HPDE6-E6E7 (cell line): ENCODE results near the gene DNAH1.

ENCODE experiments used
- DNase-seq: peaks from one replicate; pipeline ENCODE4 v3.0.0; 2011; ENCODE audit warnings: missing footprints; ENCODE audit errors: extremely low spot score

Gene DNAH1

DNA sequence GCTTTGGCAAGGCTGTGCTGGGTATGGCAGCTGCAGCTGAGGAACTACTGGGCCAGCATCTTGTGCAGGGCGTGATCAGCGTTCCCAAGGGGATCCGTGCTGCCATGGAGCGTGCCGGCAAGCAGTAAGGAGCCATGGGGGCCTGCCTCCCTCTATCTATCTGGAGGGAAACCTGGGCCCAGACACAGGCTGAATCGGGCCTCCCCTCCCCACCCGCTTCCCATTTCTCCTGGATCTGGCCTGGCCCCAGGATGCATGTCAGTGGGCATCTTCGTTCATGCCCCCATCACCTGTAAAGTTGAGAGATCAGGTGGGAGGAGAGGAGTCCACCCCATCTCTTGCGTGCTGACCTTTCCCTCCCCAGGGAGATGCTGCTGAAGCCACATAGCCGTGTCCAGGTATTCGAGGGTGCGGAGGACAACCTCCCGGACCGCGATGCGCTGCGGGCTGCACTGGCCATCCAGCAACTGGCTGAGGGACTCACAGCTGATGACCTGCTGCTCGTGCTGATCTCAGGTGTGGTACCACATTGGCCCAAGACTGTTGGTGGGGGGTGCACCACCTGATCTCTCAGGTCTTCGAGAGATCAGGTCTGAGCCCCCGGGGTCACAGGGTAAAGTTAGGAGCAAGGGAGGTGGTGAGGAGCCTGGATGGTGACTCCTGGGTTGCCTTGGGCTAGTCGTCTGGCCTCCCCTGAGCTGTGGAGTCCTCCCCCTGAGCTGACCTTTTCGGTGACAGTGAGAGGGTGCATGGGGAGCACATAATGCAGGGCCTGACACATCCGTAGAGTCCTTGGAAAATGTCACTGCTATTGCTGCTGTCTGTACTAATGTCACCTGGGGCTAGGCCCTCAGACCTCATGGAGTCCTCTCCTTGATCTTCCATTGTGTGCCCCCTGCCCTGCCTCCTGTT lies 25.3 kb upstream of the DNAH1 start:
- no peak for DNase-seq

- no peak for DNase-seq
Observed at GRCh38 chr3:52291508-52292181, 24.5 kb upstream of the DNAH1 start.

GRCh38 chr3:52292247-52293065 lies 23.7 kb upstream of the DNAH1 start:
- DNase-seq, result no peak

DNA sequence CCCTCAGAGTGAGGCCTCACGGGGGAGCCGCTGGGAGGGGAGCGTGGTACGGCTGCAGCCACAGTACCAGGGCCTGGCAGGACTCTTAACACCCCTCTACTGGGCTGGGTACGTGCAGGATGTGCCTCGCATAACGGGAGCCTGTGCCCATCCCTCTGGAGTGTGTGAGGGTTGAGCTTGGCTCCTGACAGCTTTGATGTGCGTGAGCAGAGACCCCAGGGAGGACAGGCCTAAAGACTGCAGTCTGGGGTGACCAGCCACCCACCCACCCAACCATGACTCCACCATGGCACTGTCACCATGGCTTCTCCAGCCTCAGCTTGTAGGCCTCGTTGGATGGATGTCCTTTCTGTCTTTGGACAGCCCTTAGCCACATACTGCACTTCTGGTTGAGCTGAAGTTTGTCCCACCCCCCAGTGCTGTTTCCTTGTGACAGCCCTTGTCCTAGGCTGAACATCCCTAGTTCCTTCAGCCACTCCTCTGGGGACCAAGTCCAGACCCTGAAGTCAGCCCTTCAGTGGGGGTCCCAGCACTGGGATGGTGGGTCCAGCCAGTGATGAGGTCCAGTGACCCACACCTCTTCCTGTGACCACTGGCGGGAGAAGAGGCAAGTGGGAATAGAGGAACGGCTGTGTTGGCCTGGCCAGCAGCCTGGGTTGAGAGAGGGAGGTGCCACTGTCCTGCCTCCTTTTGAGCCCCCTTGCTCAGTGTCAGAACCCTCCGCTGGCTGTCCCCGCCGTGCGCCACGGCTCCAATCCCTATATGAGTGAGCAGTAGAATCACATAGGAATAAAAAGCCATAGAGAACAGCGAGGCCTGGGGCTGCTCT lies 22.4 kb upstream of the DNAH1 start:
- DNase-seq, result no peak

- DNase-seq, result no peak
Observed at GRCh38 chr3:52294320-52295150, 21.6 kb upstream of the DNAH1 start.

GRCh38 chr3:52295671-52296208 lies 20.4 kb upstream of the DNAH1 start:
- DNase-seq, result no peak

DNA sequence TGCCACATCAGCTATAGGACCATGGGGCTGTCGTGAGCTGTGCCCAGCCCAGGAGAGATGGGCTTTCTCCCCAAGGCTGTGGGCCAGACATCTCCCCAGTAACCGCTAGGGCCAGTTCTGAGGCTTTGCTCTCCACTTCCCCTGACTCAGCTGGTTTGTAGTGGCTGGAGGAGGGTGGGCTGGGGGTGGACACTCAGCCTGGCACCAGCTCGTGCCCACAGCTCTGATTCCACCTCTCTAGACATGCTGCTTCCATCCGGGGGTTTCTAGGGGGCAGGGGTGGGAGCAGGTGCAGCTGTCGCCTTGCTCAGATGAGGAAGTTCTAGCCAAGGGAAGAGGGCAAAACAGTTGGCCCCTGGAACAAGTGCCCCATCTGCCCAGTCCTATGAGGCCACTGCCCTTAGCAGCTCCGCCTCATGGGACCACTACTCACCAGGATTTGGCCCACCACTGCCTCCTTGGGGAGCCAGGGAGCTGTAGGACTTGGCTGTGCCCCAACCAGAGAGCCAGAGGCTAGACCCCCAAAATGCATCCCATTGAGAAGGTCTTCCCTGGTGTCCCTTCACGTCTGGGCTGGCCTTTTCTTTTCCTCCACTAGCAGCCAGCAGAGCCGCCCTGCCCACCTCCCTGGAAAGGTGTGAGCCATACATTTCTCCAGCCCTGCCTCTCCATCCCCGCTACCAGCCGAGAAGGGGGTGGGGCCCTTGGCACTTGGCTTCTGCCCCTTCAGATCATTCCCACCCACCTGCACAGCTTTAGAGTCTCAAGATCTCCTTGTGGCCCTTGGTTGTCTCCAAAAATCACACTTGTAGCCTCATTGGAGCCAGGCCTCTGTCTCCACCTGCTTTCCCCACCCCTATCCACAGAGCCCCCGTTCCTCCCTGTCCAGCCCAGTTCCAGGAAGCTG lies 18.6 kb upstream of the DNAH1 start:
- DNase-seq, result no peak

DNA sequence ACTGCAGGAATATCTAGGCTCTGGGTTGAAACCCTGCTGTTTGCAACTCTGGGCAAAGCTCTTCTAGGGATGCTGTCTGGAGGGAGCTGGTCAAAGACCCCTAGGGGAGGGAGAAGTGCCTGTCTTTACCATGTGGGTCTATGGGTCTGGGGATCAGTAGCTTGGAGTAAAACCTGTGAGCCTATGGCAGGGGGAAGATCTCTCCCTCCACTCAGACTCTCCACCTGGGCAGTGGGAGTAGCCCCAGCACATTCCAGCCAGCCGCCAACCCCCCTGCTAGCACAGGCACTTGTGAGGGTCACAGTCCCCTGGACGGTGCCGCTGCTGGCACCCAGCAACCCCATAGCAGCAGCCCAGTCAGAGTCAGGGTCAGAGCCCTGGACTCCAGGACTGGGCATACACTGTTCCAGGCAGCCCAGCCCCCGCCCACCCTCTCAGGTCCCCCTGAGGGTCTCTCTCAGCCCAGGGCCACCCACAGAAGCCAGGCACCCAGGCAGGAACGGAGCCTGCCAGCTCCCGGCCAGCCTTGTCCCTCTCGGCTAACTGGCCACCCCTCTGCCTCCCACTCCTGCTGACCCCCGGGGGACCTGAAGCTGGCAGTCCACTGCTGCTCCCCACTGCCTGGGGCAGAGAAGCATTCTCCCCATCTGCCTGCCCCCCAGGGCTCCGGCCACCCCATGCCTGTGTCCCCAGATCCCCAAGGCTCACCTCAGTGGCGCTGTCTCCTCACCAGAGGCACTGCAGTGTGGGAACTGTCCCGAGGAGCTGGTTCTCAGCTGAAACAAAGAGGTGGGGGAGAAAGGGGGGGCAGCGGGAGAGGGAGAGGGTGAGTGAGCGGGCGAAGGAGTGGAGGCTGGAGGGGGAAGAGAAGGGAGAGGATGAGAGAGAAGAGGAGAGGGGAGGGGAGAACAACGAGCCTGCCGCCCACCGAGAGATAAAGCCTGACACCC lies 17.7 kb upstream of the DNAH1 start:
- DNase-seq, result no peak

DNA sequence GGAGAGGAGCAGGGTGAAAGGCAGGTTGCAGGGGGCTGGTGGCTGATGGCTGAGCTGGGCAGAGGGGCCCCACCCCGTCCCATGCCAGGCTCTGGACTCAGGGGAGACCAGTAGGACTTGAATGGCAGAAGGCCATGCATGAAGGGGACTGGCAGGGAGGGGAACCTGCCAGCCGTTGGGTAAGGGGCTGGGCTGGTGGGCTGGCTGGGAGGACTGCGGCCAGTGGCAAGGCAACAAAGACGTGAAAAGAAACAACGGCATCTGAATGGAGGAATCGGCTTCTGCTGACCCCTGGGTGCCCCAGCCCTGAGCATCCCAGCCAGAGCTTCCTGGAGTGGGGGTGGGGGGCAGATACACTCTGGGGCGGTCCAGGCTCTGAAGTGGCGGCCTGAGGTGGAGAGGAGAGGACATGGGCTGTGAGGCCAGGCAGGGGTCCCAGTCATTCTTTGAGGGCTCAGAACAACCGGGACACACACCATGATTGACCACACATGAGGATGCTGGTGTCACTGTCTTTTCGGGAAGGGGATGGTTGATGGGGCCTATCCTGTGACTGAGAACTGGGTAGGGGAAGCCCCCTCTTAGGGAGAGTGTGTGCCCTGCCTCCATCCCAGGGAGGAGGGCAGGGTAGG lies 16.8 kb upstream of the DNAH1 start:
- no peak for DNase-seq

DNA sequence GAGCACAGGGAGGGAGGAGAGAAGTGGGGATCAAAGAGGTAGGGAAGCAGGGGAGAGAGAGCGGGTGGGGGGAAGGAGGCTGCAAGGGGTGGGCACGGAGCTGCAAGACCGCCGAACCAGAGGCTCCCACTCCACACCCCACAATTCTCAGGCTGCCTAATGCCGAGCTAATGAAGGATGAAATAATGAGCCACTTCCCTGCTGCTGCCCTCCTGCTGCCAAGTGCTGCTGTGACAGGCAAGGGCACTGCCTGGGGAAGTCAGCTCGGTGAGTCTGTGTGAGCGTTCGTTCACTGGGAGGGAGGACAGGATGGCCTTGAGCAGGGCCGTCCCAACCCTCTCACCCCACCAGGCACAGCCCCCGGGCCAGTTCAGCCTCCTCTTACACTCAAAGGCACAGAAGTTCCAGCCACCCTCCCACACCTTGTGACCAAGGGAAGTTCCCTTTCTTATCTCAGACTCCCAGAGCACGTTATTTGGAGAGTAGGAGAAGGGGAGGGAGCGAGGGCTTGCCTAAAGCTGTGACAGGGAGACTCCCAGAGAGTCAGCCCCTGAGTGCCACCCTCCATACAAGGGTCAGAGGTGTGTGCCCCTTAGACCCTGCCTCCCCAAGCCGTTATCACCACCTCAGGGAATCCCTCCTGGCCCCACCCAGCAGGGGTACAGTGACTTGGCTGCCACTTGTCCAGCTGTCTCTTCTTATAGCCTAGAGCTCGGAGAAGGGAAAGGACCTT lies 16.1 kb upstream of the DNAH1 start:
- no peak for DNase-seq

GRCh38 chr3:52302426-52303145 lies 13.5 kb upstream of the DNAH1 start:
- no peak for DNase-seq

GRCh38 chr3:52303811-52304210 lies 12.3 kb upstream of the DNAH1 start:
- DNase-seq, result no peak

- no peak for DNase-seq
Observed at GRCh38 chr3:52305926-52306325, 10.2 kb upstream of the DNAH1 start.

GRCh38 chr3:52306978-52307377 lies 9.1 kb upstream of the DNAH1 start:
- no peak for DNase-seq

DNA sequence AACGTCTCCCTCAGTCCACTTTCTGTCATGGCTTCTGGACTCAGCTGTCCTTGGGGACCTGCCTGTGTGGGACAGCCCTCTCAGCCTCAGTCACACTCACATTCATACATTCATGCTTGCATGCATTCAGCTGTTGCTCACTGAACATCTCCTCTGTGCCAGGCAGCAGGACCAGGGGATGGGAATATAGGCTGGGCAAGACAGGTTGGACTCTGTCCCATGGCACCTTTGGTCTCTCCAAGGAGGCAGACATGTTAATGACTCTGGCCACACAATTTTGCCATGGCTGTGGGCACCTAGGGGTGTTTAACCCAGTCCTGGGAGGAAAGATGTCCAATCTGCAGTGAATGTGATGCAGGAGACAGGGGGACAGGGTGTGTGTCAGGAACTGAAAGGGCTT lies 7.8 kb upstream of the DNAH1 start:
- DNase-seq, result no peak
